MM.1S (cell line): ENCODE measurements around the gene TADA2B.

Source experiments
- DNase-seq: peaks from one replicate; pipeline ENCODE4 v3.0.0-alpha.2; 2015
- H2AFZ ChIP-seq: fragments of 300-600 bp; sonication (generic); 2 replicates; pipeline ENCODE4 v1.6.0; 2016; ENCODE audit warnings: antibody characterized with exemption, low read length
- H3F3A ChIP-seq: fragments of 300-600 bp; sonication (generic); 2 replicates; pipeline ENCODE4 v1.6.1; 2016; ENCODE audit warnings: mild to moderate bottlenecking, antibody characterized with exemption, low read length, moderate library complexity, mixed read lengths; ENCODE audit not compliant: insufficient read depth
- H3K27ac ChIP-seq: fragments of 300-600 bp; sonication (generic); 2 replicates; pipeline ENCODE4 v1.5.1; 2016; ENCODE audit warnings: mild to moderate bottlenecking, low read length
- H3K27me3 ChIP-seq: fragments of 300-600 bp; sonication (generic); replicated peaks from 2 replicates; pipeline ENCODE4 v1.6.0; 2016; ENCODE audit warnings: low read length; ENCODE audit not compliant: insufficient read depth
- H3K36me3 ChIP-seq: fragments of 300-600 bp; sonication (generic); replicated peaks from 2 replicates; pipeline ENCODE4 v1.6.1; 2016; ENCODE audit warnings: mild to moderate bottlenecking, low read length, mixed read lengths; ENCODE audit not compliant: insufficient read depth
- H3K4me1 ChIP-seq: fragments of 300-600 bp; sonication (generic); 2 replicates; pipeline ENCODE4 v1.6.1; 2016; ENCODE audit warnings: low read length, mixed read lengths
- H3K4me2 ChIP-seq: fragments of 300-600 bp; sonication (generic); 2 replicates; pipeline ENCODE4 v1.6.0; 2016; ENCODE audit warnings: low read depth, low read length
- H3K4me3 ChIP-seq: fragments of 300-600 bp; sonication (generic); 2 replicates; pipeline ENCODE4 v1.5.1; 2016; ENCODE audit warnings: low read length, mixed read lengths
- H3K79me2 ChIP-seq: fragments of 300-600 bp; sonication (generic); 2 replicates; pipeline ENCODE4 v1.6.1; 2016; ENCODE audit warnings: mixed run types, low read length, mixed read lengths
- H3K9ac ChIP-seq: fragments of 300-600 bp; sonication (generic); 2 replicates; pipeline ENCODE4 v1.6.1; 2016; ENCODE audit warnings: low read length, mixed read lengths
- H3K9me2 ChIP-seq: fragments of 300-600 bp; sonication (generic); replicated peaks from 2 replicates; pipeline ENCODE4 v1.6.1; 2016; ENCODE audit warnings: mild to moderate bottlenecking, low read length, mixed read lengths; ENCODE audit not compliant: insufficient read depth
- H3K9me3 ChIP-seq: fragments of 300-600 bp; sonication (generic); replicated peaks from 2 replicates; pipeline ENCODE4 v1.6.1; 2016; ENCODE audit warnings: mild to moderate bottlenecking, low read length, mixed read lengths; ENCODE audit not compliant: insufficient read depth
- H4K20me1 ChIP-seq: fragments of 300-600 bp; sonication (generic); 2 replicates; pipeline ENCODE4 v1.6.1; 2016; ENCODE audit warnings: mild to moderate bottlenecking, low read length, moderate library complexity, mixed read lengths; ENCODE audit not compliant: insufficient read depth
- EZH2 ChIP-seq: fragments of 300-600 bp; sonication (generic); optimal IDR thresholded peaks from 2 replicates; pipeline ENCODE3; 2017; ENCODE audit warnings: low read depth, mild to moderate bottlenecking, antibody characterized with exemption, low read length, mixed read lengths
- EZH2phosphoT487 ChIP-seq: fragments of 300-600 bp; sonication (generic); IDR thresholded peaks from 2 replicates; pipeline ENCODE4 v1.6.1; 2018; ENCODE audit warnings: antibody characterized with exemption, low read length
- TF ChIP-seq, protein P1 (sequence below): fragments of 300-600 bp; sonication (generic); IDR thresholded peaks from 2 replicates; pipeline ENCODE4 v1.5.1; 2016; ENCODE audit warnings: antibody characterized with exemption, low read length, mixed read lengths

Gene TADA2B

DNA sequence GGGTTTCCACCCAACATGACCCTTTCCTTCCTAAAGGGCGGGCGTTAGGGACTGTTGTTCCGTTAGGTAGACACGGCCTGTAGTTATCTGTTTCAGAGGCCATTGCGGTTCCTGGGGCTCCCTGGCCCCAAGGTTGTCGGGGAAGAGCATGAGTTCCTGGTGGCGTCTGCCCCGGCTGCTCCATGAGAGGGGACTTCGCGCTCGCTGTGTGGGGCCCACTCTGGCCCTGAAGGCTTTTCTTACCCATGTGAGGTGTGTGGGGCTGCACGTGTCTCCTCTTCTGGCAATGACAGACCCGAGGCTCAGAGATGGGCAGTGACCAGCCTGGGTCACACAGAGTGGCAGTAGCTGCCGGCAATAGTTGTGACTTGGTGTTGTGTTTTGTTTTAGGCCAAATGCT lies 9.1 kb downstream of the TADA2B start:
- no peak overlapping the region for H3K27ac ChIP-seq
- no peak overlapping the region for H3K4me3 ChIP-seq
- H3F3A ChIP-seq, result no peaks in the 10 kb centered on the region
- TF ChIP-seq EZH2 (no peak), EZH2phosphoT487 (no peak)
- TF ChIP-seq, protein P1, sequence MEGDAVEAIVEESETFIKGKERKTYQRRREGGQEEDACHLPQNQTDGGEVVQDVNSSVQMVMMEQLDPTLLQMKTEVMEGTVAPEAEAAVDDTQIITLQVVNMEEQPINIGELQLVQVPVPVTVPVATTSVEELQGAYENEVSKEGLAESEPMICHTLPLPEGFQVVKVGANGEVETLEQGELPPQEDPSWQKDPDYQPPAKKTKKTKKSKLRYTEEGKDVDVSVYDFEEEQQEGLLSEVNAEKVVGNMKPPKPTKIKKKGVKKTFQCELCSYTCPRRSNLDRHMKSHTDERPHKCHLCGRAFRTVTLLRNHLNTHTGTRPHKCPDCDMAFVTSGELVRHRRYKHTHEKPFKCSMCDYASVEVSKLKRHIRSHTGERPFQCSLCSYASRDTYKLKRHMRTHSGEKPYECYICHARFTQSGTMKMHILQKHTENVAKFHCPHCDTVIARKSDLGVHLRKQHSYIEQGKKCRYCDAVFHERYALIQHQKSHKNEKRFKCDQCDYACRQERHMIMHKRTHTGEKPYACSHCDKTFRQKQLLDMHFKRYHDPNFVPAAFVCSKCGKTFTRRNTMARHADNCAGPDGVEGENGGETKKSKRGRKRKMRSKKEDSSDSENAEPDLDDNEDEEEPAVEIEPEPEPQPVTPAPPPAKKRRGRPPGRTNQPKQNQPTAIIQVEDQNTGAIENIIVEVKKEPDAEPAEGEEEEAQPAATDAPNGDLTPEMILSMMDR, result no peak
- H3K9me3 ChIP-seq, result no peaks in the 10 kb centered on the region
- peaks cover 4% of the 10 kb centered on the region for H3K36me3 ChIP-seq
- no peak overlapping the region for H3K4me2 ChIP-seq
- no peaks in the 10 kb centered on the region for H4K20me1 ChIP-seq
- H3K79me2 ChIP-seq, result peaks cover 54% of the 10 kb centered on the region
- no peak overlapping the region for H2AFZ ChIP-seq
- DNase-seq, result no peak
- H3K9me2 ChIP-seq, result no peaks in the 10 kb centered on the region
- no peaks in the 10 kb centered on the region for H3K27me3 ChIP-seq
- H3K4me1 ChIP-seq, result no peaks in the 10 kb centered on the region
- H3K9ac ChIP-seq, result no peak overlapping the region

GRCh38 chr4:7052923-7053715 lies 9.9 kb downstream of the TADA2B start:
- Histone ChIP-seq H3K9me2 (no peaks in the 10 kb centered on the region), H3K27ac (no peak overlapping the region), H3K4me1 (peaks cover 4% of the 10 kb centered on the region), H2AFZ (no peak overlapping the region), H3K9me3 (no peaks in the 10 kb centered on the region), H3F3A (peaks cover 5% of the 10 kb centered on the region; the same call in 1 of the 2 replicates), H3K4me2 (no peak overlapping the region), H4K20me1 (no peaks in the 10 kb centered on the region), H3K9ac (no peak overlapping the region), H3K27me3 (no peaks in the 10 kb centered on the region), H3K36me3 (peaks cover 4% of the 10 kb centered on the region), H3K79me2 (peaks cover 46% of the 10 kb centered on the region), H3K4me3 (no peak overlapping the region)
- DNase-seq, result no peak
- TF ChIP-seq, protein P1, result no peak
- TF ChIP-seq EZH2 (no peak), EZH2phosphoT487 (no peak)

- H3K9ac ChIP-seq, result no peak overlapping the region
- peaks cover 4% of the 10 kb centered on the region for H3K36me3 ChIP-seq
- no peak overlapping the region for H2AFZ ChIP-seq
- peaks cover 13% of the 10 kb centered on the region for H3F3A ChIP-seq
- peaks cover 13% of the 10 kb centered on the region for H3K4me1 ChIP-seq
- H3K27ac ChIP-seq, result no peak overlapping the region
- TF ChIP-seq, protein P1, result no peak
- TF ChIP-seq EZH2, result no peak
- TF ChIP-seq EZH2phosphoT487, result no peak
- H3K27me3 ChIP-seq, result no peaks in the 10 kb centered on the region
- no peak overlapping the region for H3K4me3 ChIP-seq
- no peak overlapping the region for H3K4me2 ChIP-seq
- no peaks in the 10 kb centered on the region for H3K9me2 ChIP-seq
- H3K79me2 ChIP-seq, result peaks cover 35% of the 10 kb centered on the region
- no peaks in the 10 kb centered on the region for H3K9me3 ChIP-seq
- no peak for DNase-seq
- peaks cover 7% of the 10 kb centered on the region; the same call in 1 of the 2 replicates for H4K20me1 ChIP-seq
Observed at GRCh38 chr4:7054106-7054880, 11.1 kb downstream of the TADA2B start.
